ENCODE results near the gene LRCH1.

DNA sequence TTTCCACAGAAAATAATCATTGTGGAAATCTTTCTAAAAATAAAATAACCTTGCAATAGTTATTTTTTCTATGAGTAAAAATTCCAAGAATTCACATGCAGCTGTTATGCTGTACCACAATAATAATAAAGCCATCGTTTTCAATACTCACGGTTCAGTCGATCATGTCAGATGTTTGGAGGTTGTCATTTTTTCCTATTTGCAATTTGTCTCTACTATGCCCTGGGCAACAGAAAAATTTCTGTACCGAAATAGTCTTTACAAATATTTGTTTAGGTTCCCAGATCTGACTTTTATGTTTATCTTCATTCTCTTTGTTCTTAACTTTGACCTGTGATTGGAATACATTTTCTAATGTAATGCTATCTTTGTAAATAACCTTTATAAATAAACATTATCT is 164.3 kb downstream of the LRCH1 start:
- TF ChIP-seq, protein P1, sequence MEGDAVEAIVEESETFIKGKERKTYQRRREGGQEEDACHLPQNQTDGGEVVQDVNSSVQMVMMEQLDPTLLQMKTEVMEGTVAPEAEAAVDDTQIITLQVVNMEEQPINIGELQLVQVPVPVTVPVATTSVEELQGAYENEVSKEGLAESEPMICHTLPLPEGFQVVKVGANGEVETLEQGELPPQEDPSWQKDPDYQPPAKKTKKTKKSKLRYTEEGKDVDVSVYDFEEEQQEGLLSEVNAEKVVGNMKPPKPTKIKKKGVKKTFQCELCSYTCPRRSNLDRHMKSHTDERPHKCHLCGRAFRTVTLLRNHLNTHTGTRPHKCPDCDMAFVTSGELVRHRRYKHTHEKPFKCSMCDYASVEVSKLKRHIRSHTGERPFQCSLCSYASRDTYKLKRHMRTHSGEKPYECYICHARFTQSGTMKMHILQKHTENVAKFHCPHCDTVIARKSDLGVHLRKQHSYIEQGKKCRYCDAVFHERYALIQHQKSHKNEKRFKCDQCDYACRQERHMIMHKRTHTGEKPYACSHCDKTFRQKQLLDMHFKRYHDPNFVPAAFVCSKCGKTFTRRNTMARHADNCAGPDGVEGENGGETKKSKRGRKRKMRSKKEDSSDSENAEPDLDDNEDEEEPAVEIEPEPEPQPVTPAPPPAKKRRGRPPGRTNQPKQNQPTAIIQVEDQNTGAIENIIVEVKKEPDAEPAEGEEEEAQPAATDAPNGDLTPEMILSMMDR (conservative IDR thresholded peaks at IDR 0.05), result no peak
- TF ChIP-seq EZH2 (IDR thresholded peaks at IDR 0.05; ENCODE audit: low read depth), result no peak

Measured in PC-9 (cell line).